HG03060 (cell line): ENCODE data around the gene WRAP73.
A peak's percentile ranks its signal among the peaks of the same experiment; 100 is the strongest.

ENCODE experiments used
- ATAC-seq: cut with Tn5 transposase; IDR thresholded peaks from one replicate; pipeline ENCODE4 v1.9.1; 2021; ENCODE audit warnings: low read depth, moderate number of reproducible peaks; ENCODE audit not compliant: unreplicated experiment

Gene WRAP73

GRCh38 chr1:3649342-3650247, at the start of gene WRAP73:
TSS of gene WRAP73 (minus strand) at chr1:3650103. CDS start at chr1:3649999, 104 bp downstream.
- ATAC-seq: peak; percentile 65

- ATAC-seq: no peak
Measured at GRCh38 chr1:3699596-3699995, 49.7 kb upstream of the WRAP73 start.

- no peak for ATAC-seq
Measured at GRCh38 chr1:3698660-3699408, 48.9 kb upstream of the WRAP73 start.

- ATAC-seq: no peak
Measured at GRCh38 chr1:3697810-3698209, 47.9 kb upstream of the WRAP73 start.

- no peak for ATAC-seq
Measured at GRCh38 chr1:3697104-3697503, 47.2 kb upstream of the WRAP73 start.

- no peak for ATAC-seq
Measured at GRCh38 chr1:3696689-3697088, 46.8 kb upstream of the WRAP73 start.

GRCh38 chr1:3695326-3696217, 45.7 kb upstream of the WRAP73 start:
- no peak for ATAC-seq

GRCh38 chr1:3693321-3693720, 43.4 kb upstream of the WRAP73 start:
- no peak for ATAC-seq

- no peak for ATAC-seq
Measured at GRCh38 chr1:3692598-3692997, 42.7 kb upstream of the WRAP73 start.

- no peak for ATAC-seq
Measured at GRCh38 chr1:3691421-3692204, 41.7 kb upstream of the WRAP73 start.

GRCh38 chr1:3690282-3691065, 40.6 kb upstream of the WRAP73 start:
- no peak for ATAC-seq

GRCh38 chr1:3689138-3689750, 39.3 kb upstream of the WRAP73 start:
- ATAC-seq: no peak

GRCh38 chr1:3688356-3689137, 38.6 kb upstream of the WRAP73 start:
- ATAC-seq: no peak

- ATAC-seq: no peak
Measured at GRCh38 chr1:3687504-3687903, 37.6 kb upstream of the WRAP73 start.

GRCh38 chr1:3685906-3686305, 36.0 kb upstream of the WRAP73 start:
- no peak for ATAC-seq

- no peak for ATAC-seq
Measured at GRCh38 chr1:3685222-3685621, 35.3 kb upstream of the WRAP73 start.

GRCh38 chr1:3683992-3684391, 34.1 kb upstream of the WRAP73 start:
- ATAC-seq: no peak

GRCh38 chr1:3683197-3683596, 33.3 kb upstream of the WRAP73 start:
- no peak for ATAC-seq
